ENCODE data around the gene ZNF614. TPM values are rescaled to one million over a fixed set of nuclear protein-coding genes. Genes with fewer than 3 reads are reported as not detected.
"Not testable (repeated sequence)": the region's sequence is repeated elsewhere in the genome, so short reads cannot be mapped to it uniquely, and the experiment has no call there.

ZNF614 gene
- total RNA-seq: 8.1 and 9.0 TPM in 2 replicates

DNA sequence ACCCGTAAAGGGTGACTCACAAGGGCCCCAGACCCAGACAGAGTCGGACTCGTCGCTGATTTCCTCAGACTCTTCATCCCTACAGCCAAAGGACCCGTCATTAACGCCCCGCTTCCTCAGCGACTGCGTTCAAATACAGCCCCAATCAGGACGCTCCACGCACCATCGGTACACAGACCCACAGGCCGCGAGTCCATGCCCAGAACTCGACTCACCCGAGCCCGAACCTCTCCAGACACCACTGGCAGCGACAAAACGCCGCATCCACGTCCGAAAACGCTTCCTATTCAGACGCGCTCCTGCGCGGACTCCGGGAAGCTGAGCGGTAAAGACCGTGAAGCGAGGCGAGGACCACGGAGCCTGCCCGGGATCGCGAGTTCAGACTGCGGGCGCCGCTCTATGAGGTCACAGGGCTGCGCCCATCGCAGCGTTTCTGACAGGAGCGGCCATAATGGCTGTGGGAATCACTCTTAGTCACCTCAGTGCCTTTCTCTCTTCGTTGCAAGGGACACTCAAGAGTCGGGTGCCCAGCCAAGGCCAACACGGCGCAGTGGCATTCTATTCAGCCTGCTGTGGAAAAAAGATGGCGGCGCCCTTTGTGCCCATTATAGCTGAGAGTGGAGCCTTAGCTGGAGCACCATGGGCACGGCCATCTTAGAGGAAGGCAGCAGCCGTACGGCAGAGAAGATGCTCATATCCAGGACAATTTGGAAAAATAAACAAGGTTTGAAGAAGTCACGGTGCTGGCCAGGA, at the start of gene ZNF614:
TSS of gene ZNF614 (minus strand) at position 353 of the 753 bp plus-strand sequence. CDS start 2,634 bp downstream, outside the sequence.
- FAIRE-seq: peak; percentile 50
- TF ChIP-seq, protein P1, sequence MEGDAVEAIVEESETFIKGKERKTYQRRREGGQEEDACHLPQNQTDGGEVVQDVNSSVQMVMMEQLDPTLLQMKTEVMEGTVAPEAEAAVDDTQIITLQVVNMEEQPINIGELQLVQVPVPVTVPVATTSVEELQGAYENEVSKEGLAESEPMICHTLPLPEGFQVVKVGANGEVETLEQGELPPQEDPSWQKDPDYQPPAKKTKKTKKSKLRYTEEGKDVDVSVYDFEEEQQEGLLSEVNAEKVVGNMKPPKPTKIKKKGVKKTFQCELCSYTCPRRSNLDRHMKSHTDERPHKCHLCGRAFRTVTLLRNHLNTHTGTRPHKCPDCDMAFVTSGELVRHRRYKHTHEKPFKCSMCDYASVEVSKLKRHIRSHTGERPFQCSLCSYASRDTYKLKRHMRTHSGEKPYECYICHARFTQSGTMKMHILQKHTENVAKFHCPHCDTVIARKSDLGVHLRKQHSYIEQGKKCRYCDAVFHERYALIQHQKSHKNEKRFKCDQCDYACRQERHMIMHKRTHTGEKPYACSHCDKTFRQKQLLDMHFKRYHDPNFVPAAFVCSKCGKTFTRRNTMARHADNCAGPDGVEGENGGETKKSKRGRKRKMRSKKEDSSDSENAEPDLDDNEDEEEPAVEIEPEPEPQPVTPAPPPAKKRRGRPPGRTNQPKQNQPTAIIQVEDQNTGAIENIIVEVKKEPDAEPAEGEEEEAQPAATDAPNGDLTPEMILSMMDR (IDR thresholded peaks at IDR 0.05; ENCODE audit: insufficient read depth, low read length, severe bottlenecking): no peak
- Histone ChIP-seq H3K27me3 (ENCODE audit: control insufficient read depth, insufficient read depth, low read length) (no peaks in the 10 kb centered on the region), H3K36me3 (ENCODE audit: control insufficient read depth, insufficient read depth, low read length) (peaks cover 7% of the 10 kb centered on the region), H3K4me3 (ENCODE audit: low read depth, low read length) (peak within 1 kb of the TSS; percentile 43)
- peak; percentile 85 for DNase-seq (ENCODE audit: low read depth)

GRCh38 chr19:52070496-52070895, 42.3 kb upstream of the ZNF614 start:
- FAIRE-seq (no peak), DNase-seq (ENCODE audit: low read depth) (peak; percentile 90)
- Histone ChIP-seq H3K27me3 (ENCODE audit: control insufficient read depth, insufficient read depth, low read length) (no peaks in the 10 kb centered on the region), H3K4me3 (ENCODE audit: low read depth, low read length) (no peak overlapping the region), H3K36me3 (ENCODE audit: control insufficient read depth, insufficient read depth, low read length) (peaks cover 25% of the 10 kb centered on the region)
- TF ChIP-seq, protein P1 (IDR thresholded peaks at IDR 0.05; ENCODE audit: insufficient read depth, low read length, severe bottlenecking): no peak

GRCh38 chr19:52069653-52070052, 41.5 kb upstream of the ZNF614 start:
- H3K4me3 ChIP-seq (ENCODE audit: low read depth, low read length): no peak overlapping the region
- H3K36me3 ChIP-seq (ENCODE audit: control insufficient read depth, insufficient read depth, low read length): peaks cover 21% of the 10 kb centered on the region
- TF ChIP-seq, protein P1 (IDR thresholded peaks at IDR 0.05; ENCODE audit: insufficient read depth, low read length, severe bottlenecking): no peak
- DNase-seq (ENCODE audit: low read depth): no peak
- no peak for FAIRE-seq
- no peaks in the 10 kb centered on the region for H3K27me3 ChIP-seq (ENCODE audit: control insufficient read depth, insufficient read depth, low read length)

DNA sequence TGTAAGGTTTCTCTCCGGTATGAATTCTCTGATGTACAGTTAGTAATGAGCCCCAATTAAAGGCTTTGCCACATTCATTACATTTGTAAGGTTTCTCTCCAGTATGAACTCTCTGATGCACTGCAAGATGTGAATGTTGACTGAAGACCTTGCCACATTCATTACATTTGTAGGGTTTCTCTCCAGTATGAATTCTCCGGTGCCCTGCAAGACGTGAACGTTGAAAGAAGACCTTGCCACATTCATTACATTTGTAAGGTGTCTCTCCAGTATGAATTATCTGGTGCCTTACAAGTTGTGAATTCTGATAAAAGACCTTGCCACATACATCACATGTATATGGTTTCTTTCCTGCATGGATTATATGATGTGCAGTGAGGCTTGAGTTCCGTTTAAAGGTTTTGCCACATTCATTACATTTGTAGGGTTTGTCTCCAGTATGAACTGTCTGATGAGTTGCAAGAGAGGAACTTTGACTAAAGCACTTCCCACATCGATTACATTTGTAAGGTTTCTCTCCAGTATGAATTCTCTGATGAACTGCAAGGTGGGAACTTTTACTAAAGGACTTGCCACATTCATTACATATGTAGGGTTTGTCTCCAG, 38.2 kb upstream of the ZNF614 start:
- FAIRE-seq: no peak
- no peak overlapping the region for H3K4me3 ChIP-seq (ENCODE audit: low read depth, low read length)

GRCh38 chr19:52065399-52065798, 37.2 kb upstream of the ZNF614 start:
- DNase-seq (ENCODE audit: low read depth) (no peak), FAIRE-seq (no peak)
- TF ChIP-seq, protein P1 (IDR thresholded peaks at IDR 0.05; ENCODE audit: insufficient read depth, low read length, severe bottlenecking): no peak
- Histone ChIP-seq H3K4me3 (ENCODE audit: low read depth, low read length) (no peak overlapping the region), H3K27me3 (ENCODE audit: control insufficient read depth, insufficient read depth, low read length) (no peaks in the 10 kb centered on the region), H3K36me3 (ENCODE audit: control insufficient read depth, insufficient read depth, low read length) (peaks cover 18% of the 10 kb centered on the region)

More for the DNA sequence above, 38.2 kb upstream of the ZNF614 start:
- no peaks in the 10 kb centered on the region for H3K27me3 ChIP-seq (ENCODE audit: control insufficient read depth, insufficient read depth, low read length)
- peaks cover 20% of the 10 kb centered on the region for H3K36me3 ChIP-seq (ENCODE audit: control insufficient read depth, insufficient read depth, low read length)
- TF ChIP-seq, protein P1 (IDR thresholded peaks at IDR 0.05; ENCODE audit: insufficient read depth, low read length, severe bottlenecking): no peak
- no peak for DNase-seq (ENCODE audit: low read depth)

GRCh38 chr19:52056480-52056879, 28.3 kb upstream of the ZNF614 start:
- not testable (repeated sequence) for H3K4me3 ChIP-seq (ENCODE audit: low read depth, low read length); H3K27me3 ChIP-seq (ENCODE audit: control insufficient read depth, insufficient read depth, low read length); DNase-seq (ENCODE audit: low read depth); FAIRE-seq; H3K36me3 ChIP-seq (ENCODE audit: control insufficient read depth, insufficient read depth, low read length)

- FAIRE-seq (peak; percentile 23), DNase-seq (ENCODE audit: low read depth) (peak; percentile 83)
- H3K36me3 ChIP-seq (ENCODE audit: control insufficient read depth, insufficient read depth, low read length); H3K27me3 ChIP-seq (ENCODE audit: control insufficient read depth, insufficient read depth, low read length); H3K4me3 ChIP-seq (ENCODE audit: low read depth, low read length): not testable (repeated sequence)
Observed at GRCh38 chr19:52051736-52052135, 23.6 kb upstream of the ZNF614 start.

Data from bronchial epithelial cell (primary cell).